ENCODE results near the gene KCNK16.

Gene KCNK16

GRCh38 chr6:39342692-39343395 is 20.3 kb upstream of the KCNK16 start:
- in situ Hi-C loops (cut with MboI; ENCODE audit: low sequenced_read_pairs), result no loop called here

DNA sequence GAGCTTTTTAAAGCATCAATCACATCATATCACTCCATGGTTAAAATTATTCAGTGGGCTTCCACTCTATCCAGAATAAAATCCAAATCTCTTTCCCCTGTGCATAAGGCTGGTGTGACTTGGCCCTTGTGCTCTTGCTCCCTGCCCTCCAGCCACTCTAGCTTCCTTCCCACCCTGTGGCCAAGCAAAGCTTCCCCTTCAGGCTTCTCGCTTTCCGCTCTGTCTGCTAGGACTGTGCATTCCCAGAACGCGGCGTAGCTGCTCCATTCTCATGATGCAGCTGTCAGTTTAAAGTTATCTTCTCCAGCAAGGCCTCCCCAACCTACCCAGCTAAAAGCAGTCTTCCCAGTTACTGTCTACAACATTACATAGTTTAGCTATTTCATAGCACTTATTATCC is 19.4 kb upstream of the KCNK16 start:
- in situ Hi-C loops (cut with MboI; ENCODE audit: low sequenced_read_pairs), result no loop called here

GRCh38 chr6:39341352-39341751 is 18.9 kb upstream of the KCNK16 start:
- in situ Hi-C loops (cut with MboI; ENCODE audit: low sequenced_read_pairs), result no loop called here

GRCh38 chr6:39339868-39340550 is 17.5 kb upstream of the KCNK16 start:
- in situ Hi-C loops (cut with MboI; ENCODE audit: low sequenced_read_pairs), result no loop called here

DNA sequence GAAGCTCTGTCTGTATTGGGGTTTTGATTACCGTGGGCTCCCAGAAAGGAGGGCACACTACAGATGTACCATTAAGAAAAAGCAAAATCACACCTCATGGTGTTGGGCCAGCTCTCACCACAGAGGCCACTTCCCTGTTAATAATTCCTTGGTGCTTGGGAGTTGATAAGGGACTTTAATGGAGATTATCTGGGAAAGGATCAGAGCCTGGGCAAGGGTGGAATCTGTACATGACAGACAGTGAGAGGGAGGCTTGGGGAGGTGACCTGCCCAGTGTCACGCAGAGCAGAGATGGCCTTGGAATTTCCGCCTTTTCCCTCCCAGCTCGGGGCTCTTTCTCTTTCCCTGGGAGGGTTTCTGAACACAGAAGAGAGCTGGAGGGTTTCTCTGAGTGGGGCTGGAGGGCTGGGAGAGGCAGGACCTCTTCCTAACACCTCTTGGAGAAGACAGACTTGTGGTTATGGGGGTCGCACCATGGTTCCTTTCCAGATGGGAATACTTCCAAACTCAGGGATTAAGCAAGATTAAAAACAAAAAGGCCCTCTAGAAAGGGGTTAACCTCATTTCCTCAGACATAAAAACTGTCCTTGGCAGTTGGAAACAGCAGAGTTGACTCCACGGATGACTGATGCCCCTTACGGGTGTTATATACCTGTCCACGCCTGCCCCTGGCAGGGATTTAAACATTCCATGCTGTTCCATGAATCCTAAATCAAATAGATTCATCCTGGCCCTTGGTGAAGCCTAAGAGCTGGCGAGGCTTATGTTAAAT is 16.8 kb upstream of the KCNK16 start:
- in situ Hi-C loops (cut with MboI; ENCODE audit: low sequenced_read_pairs), result no loop called here

DNA sequence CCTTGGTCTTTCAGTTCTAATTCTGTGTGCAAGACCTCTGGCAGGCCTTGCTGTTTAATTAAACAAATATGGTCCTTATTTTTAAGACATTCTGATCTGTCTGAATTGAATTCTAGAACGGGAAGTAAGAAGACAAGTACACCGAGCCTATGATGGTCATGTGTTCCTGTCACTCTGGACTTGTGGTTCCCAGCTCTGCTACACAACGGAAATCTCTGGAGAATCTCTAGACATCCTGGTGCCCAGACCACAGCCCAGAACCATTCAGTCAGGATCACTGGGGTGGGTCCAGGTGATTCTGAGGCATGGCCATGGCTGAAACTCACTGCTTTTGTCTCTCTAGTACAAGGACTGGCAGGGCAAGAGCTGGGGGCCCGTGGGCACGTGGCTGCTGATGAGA is 15.9 kb upstream of the KCNK16 start:
- in situ Hi-C loops (cut with MboI; ENCODE audit: low sequenced_read_pairs), result no loop called here

DNA sequence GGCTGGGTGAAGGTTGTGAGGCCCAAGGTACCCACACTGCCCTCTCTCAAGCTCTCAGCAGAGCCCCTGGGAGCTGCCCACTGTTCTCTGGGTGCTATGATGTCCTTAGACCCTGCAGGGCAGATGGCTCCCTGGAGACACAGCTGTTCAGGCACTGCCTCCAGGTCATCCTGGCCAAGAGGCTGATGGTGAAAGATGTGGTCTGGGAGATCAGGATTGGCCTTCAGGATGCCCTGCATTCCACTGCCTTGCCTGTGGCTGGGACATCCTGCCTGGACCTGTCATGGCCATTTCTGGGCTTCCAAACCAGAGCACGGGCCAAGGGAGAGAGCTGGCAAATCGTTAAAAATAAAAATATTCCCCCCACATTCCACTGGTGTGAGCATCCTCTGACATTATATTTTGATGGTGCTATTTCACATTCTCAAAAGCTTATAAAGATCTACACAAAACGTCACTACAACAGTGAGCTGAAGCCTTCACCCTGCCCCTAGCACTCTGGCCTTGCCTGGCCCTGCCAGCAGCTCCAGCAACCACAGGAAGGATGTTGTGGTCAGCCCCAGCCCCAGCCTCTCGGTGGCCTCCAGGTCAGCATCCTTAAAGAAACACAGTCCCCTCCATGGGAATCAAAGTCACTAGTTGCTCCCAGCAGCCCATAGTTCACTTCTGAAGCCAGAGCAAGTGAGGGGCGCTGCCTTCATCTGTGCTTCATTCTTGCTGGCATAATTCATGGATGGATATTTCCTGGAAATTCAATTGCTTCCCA is 13.5 kb upstream of the KCNK16 start:
- in situ Hi-C loops (cut with MboI; ENCODE audit: low sequenced_read_pairs), result no loop called here

DNA sequence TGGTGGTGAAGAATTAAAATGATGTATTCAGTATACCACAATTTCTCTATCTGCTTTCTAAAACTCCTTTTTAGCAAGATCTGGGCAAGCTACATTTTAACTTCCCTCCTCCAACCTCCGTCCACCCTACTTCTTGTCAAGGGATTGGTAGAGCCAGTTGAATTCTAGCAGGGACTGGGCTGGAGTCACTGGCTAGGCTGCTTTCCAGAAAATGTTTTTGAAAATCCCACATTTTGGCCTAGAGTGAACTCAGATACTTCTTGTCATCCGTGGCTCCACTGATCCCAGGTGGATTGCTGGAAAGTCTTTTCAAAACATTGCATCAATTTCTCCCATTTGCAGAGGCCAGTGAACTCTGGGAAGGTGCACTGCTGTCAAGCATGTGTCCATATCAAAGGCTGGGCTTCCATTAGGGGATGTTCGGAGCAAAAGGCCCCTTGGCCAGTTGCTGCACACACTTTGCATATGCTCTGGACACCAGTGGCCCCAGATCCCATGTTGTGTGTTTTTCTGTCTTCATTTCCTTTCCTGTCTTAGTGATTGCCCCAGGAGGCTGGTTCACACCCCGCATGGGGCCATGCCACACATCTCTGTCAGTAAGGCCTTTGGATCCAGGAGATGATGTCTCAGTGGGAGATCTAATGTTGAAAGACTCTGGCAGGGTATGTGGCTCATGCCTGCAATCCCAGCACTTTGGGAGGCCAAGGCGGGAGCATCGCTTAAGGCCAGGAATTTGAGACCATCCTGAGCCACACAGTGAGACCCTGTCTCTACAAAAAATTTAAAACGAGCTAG is 11.3 kb upstream of the KCNK16 start:
- in situ Hi-C loops (cut with MboI; ENCODE audit: low sequenced_read_pairs), result no loop called here

- in situ Hi-C loops (cut with MboI; ENCODE audit: low sequenced_read_pairs), result no loop called here
These were observed 8.0 kb upstream of the KCNK16 start for GRCh38 chr6:39330476-39330875.

DNA sequence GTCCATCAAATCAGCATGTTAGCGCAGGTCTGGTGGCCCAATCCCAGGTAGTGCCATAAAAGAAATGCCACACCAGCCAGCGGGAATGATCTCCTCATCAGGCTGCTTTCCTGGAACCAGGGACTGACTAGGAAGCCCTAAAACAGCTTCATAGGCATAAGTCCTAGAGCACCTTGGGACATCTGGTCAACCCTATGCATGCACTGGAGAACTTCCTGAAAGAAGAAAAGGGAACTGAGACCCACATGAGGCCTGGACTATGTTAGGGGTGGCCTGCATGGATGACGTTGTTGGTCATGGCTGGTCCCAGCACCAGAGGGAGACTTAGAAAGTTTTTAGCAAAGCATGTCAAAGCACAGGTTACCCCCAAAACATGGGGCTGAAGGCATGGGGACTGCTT is 7.6 kb upstream of the KCNK16 start:
- in situ Hi-C loops (cut with MboI; ENCODE audit: low sequenced_read_pairs), result no loop called here

- in situ Hi-C loops (cut with MboI; ENCODE audit: low sequenced_read_pairs), result no loop called here
These were observed 5.6 kb upstream of the KCNK16 start for GRCh38 chr6:39328066-39328465.

GRCh38 chr6:39327507-39327906 is 5.0 kb upstream of the KCNK16 start:
- in situ Hi-C loops (cut with MboI; ENCODE audit: low sequenced_read_pairs), result no loop called here

- in situ Hi-C loops (cut with MboI; ENCODE audit: low sequenced_read_pairs), result no loop called here
These were observed 741 bp downstream of the KCNK16 start for GRCh38 chr6:39321761-39322160.

DNA sequence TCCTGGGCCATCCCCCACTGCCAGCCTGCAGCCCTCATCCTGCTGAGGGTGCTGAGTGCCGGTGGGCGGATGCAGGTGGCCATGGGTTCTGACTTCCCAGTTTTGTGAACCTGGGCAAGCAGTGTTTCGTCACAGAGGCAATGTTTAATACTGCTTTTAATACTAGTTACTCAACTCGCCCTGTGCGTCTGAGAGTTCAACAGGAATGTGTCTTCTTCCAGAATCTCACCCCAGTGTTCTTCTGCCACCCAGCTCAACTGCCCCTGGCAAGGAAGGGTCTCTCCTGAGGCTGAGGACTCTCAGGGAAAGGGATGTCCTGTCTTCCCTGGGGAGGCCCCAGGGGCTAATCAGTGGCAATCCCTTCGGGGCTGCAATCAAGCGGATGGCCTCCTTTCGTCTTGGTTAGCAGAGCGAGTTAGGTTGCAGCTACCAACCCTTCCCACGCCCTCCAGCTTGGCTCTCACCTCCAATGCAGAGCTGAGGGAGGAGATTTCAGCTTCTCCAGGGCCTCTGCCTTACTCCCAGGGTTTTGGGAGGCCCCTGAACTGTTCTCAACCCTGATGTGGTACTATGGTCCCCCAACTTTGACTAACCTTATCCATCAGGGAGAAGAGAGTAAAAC is 2.0 kb downstream of the KCNK16 start:
- in situ Hi-C loops (cut with MboI; ENCODE audit: low sequenced_read_pairs), result no loop called here

GRCh38 chr6:39319621-39320362 is 2.7 kb downstream of the KCNK16 start:
- in situ Hi-C loops (cut with MboI; ENCODE audit: low sequenced_read_pairs), result no loop called here

DNA sequence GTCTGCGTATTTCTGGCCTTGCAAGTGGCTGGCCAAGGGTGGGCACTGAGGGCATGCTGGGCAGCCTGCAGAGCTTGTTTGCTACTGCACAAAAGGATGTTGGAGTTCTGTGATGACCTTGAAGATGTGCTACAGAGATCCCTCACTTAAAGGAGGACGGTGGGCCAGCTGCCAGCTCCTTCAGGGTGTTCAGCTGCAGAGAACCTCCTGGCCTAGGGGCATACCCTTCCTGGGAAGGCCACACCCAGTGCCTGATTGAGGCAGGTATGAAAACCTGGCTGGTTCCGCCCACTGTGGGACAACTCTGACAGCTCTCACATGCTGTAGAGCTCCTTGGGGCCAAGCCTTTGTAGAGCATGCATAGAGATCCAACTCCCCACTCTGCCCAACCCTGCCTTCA is 5.2 kb downstream of the KCNK16 start:
- in situ Hi-C loops (cut with MboI; ENCODE audit: low sequenced_read_pairs), result no loop called here

DNA sequence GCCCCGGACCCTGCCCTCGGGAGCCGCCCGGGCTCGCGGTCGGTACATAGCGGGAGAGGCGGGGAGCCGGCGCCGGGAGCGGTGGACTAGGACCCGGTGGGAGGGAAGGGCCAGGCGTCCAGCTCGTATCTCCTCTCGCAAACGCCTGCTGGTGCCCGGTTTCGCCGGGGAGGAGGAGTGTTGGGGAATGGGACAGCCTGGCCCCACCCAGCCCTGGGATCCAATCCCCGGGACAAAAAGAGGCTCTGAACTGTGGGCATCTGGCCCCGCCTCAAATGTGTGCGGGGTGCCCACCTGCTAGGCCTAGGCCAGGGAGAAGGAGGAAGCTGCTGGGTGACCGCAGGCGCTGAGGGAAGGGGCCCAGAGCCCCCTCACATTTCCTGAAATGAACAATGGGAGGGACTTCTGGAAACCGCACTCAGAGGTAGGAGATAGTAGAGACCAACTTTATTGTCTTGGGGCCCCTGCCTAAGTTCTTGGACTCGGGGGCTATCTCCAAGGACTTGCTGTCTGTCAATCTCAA is 8.2 kb downstream of the KCNK16 start, which contains the start of gene KCNK17:
KCNK17 (minus strand) TSS at position 147 of the 523 bp plus-strand sequence; CDS start at position 48, 99 bp downstream.
- in situ Hi-C loops (cut with MboI; ENCODE audit: low sequenced_read_pairs), result no loop called here

- in situ Hi-C loops (cut with MboI; ENCODE audit: low sequenced_read_pairs), result no loop called here
These were observed 8.8 kb downstream of the KCNK16 start for GRCh38 chr6:39313526-39314272.

Measured in hTERT RPE-1 (cell line).